Stimulated activated CD4-positive, alpha-beta T cell treated with anti-CD3 and anti-CD28 coated beads, Interleukin-15, amount 100 ng/mL, for 1 hour (primary cell): ENCODE data around the gene LACTB.

Source experiments
- DNase-seq, 2 donors: peaks; one replicate each; pipeline ENCODE4 v3.0.0-alpha.2; 2020; ENCODE audit warnings: low read depth in 1 of 2, low spot score in 1 of 2

LACTB gene

DNA sequence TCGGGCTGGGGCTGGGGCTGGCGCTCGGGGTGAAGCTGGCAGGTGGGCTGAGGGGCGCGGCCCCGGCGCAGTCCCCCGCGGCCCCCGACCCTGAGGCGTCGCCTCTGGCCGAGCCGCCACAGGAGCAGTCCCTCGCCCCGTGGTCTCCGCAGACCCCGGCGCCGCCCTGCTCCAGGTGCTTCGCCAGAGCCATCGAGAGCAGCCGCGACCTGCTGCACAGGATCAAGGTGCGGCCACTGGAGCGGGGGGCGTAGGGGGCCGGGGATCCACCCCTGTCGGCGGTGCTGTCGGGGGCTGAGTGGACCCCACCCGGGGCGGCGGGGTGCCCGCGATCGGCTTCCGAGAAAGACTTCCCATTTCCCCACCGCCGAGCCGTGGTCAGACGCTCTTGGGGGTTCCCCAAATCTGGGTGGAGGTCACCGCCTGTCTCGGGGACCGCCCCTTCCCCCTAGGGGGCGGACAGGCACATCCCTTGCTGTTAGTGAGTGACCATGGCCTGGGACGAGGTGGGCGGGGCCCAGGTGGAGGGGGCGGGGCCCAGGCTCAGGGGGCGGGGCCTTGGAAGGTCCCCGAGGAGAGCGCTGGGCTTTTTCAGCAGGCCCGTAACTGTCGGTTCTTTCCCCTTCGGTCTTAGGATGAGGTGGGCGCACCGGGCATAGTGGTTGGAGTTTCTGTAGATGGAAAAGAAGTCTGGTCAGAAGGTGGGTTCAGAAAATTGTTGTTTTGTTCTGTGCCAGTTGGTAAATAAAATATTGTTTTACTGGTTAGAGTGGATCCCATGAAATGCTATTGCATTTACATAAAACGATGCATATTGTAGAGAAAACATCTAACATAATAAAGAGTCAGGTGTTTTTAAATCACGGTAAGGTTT lies 578 bp downstream of the LACTB start:
- DNase-seq: peak; percentile 24 to 54

GRCh38 chr15:63124506-63124905 lies 2.8 kb downstream of the LACTB start:
- DNase-seq: no peak

DNA sequence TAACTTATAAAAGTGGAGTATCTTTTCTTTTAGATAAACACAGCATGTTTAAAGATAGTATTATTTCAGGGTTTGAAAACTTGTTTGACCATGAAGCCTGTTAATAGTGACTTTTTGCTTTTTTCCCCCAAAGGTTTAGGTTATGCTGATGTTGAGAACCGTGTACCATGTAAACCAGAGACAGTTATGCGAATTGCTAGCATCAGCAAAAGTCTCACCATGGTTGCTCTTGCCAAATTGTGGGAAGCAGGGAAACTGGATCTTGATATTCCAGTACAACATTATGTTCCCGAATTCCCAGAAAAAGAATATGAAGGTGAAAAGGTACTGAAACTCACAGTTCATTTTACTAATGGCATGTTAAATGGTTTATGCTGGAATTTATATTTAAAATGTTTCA lies 5.1 kb downstream of the LACTB start:
- DNase-seq: no peak

- DNase-seq: no peak
Observed at GRCh38 chr15:63133786-63134185, 12.1 kb downstream of the LACTB start.

DNA sequence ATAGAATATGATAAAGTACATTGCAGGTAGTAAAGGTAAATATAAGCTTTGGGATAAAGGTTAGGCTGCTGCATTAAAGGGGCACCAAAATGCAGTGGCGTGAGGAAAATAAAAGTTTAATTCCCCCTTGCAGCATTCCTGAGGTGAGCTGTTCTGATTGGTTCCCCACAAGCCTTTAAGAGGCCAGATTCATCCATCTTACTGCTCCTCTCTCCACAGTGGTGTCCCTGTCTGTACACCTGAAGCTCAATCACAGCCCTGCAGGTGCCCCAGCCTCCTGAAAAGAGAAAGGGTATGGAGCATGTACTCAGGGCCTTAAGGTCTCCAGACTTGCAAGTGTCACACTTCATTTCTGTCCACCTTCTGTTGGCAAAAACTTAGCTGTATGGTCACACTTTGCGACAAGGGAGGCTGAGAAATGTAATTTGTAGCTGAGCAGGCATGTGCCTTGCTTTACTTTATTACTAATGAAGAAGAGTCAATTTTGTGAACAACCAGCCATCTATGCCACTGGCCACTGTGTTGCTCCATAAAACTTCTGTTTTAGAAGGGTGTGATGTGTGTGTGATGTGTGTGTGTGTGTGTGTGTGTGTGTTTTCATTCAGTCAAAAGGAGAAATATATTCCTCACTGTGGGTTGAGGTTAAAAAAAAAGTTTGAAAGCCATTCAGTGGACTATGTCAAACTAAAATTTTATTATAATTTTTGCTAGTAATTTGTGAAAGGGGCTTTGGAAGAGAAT lies 12.8 kb downstream of the LACTB start:
- DNase-seq: no peak

DNA sequence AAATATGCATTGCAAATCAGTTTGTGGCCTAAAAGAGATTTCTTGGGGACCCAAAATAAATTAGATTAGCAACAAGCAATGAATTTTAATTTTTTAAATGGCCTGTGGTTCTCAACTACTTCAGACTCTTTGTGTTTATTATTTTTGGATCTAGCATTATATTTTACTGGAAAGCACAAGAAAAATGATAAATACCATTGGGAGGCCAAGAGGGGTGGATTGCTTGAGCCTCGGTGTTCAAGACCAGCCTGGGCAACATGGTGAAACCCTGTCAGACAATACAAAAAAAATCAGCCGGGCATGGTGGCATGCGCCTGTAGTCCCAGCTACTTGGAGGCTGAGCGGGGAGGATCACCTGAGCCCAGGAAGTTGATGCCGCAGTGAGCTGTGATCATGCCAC lies 13.6 kb downstream of the LACTB start:
- no peak for DNase-seq

DNA sequence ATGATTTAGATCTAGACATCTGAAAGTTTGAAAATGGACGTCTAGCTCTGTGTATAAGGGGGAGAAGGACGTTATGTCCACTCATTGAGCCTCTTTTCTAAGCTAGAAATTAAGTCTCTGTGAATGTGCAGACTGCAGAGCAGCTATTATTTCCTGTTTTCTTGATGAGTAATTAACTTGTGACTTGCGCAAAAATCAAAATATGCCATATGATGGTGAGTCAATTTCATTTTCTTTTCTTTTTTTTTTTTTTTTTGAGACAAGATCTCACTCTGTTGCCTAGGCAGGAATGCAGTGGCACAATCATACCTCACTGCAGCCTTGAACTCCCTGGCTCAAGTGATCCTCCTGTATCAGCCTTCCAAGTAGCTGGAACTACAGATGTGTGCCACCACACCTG lies 14.1 kb downstream of the LACTB start:
- DNase-seq: no peak

- DNase-seq: no peak
Observed at GRCh38 chr15:63136742-63137141, 15.1 kb downstream of the LACTB start.

DNA sequence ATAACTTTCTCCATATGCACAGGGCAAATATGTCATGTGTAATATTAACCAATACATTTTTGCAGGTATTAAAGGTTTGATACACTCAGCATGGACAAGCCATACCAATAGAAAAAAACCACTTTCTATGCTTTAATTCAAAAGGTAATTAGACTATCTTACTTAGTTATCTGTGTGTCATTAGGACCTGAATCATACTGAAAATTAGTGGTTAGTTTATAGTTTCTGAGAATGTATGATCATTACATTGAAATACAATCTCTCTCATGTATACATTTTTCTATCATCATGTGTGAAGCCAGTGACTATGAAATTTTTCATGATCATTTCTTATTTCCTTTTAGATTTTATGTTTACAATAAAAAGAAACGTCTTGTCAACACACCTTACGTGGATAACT lies 19.3 kb downstream of the LACTB start:
- no peak for DNase-seq

- DNase-seq: no peak
Observed at GRCh38 chr15:63145426-63145825, 23.8 kb downstream of the LACTB start.

DNA sequence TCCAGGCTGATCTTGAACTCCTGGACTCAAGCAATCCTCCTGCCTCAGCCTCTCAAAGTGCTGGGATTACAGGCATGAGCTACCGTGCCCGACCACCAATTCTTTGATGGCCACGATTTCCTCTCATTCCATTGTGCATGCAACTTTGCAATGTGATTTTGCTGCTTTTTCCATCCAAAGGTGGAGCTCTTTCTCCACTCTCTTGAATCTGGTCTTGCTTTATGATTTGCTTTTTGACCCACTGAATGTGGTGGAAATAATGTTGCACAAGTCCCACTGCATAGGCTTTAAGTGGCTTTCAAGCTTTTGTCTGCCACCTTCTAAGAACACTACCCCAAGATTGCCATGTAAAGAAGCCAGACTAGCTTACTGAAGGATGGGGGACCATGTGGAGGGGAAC lies 25.0 kb downstream of the LACTB start:
- no peak for DNase-seq

- no peak for DNase-seq
Observed at GRCh38 chr15:63151665-63152064, 30.0 kb downstream of the LACTB start.

GRCh38 chr15:63155486-63155885 lies 33.8 kb downstream of the LACTB start:
- no peak for DNase-seq

- DNase-seq: no peak
Observed at GRCh38 chr15:63156086-63156710, 34.5 kb downstream of the LACTB start.

DNA sequence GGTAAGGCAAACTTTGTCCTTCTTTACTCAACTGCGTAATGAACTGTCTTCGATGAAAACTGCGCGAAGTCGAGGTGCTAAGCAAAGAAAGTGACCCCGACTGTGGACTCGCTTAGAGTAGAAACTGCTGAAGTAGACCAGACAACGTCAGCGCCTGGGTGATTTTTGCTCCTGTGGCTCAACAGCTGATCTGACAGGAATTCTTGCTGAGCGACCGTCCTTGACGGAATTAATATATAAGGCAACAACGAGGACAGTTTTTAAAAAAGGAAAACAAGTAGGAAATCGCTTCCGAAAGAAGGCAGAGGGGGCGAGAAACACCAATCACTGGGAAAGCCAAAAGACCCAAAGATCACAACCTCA lies 35.1 kb downstream of the LACTB start:
- DNase-seq: no peak

DNA sequence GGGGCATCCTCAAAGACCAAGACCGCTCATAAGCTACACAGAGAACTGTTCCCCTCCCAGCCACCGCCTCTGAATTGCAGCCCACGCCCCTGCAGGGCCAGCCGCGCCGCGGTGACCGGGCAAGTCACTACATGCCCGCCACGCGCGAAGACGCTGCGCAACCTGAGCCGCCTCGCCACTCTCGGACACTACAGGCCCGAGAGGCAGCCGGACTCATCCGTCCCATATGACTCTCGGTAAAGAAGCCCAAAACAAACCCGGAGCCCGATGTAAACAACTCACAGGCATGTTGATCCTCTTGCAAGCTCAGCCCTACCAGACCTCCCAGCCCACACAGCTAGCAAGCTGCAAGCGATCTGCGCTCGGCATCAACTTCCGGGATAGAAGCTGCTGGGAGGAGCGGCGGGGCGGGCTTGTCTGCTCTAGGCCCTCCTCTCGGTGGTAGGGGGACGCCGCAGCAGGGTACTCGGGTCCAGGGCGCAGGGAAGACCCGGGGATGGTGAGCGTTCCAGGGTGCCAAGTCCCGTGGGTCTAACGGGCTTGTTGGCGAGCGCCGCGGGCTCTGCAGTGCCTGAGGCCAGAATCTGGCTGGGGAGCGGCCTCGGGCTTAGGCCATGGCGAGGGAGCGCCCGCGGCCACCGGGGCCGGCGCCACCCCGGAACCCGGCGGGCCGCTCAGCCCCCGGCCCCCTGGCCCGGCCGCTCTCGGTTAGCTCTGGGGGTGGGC lies 35.6 kb downstream of the LACTB start, which contains the start of gene RPS27L:
Gene RPS27L (minus strand): TSS at position 360 of the 726 bp plus-strand sequence. CDS start 72 bp downstream, at position 288.
- peak; percentile 66 to 78 for DNase-seq

- DNase-seq: no peak
Observed at GRCh38 chr15:63157891-63158431, 36.3 kb downstream of the LACTB start.

- no peak for DNase-seq
Observed at GRCh38 chr15:63160638-63161037, 39.0 kb downstream of the LACTB start.

- no peak for DNase-seq
Observed at GRCh38 chr15:63163217-63163616, 41.6 kb downstream of the LACTB start.

DNA sequence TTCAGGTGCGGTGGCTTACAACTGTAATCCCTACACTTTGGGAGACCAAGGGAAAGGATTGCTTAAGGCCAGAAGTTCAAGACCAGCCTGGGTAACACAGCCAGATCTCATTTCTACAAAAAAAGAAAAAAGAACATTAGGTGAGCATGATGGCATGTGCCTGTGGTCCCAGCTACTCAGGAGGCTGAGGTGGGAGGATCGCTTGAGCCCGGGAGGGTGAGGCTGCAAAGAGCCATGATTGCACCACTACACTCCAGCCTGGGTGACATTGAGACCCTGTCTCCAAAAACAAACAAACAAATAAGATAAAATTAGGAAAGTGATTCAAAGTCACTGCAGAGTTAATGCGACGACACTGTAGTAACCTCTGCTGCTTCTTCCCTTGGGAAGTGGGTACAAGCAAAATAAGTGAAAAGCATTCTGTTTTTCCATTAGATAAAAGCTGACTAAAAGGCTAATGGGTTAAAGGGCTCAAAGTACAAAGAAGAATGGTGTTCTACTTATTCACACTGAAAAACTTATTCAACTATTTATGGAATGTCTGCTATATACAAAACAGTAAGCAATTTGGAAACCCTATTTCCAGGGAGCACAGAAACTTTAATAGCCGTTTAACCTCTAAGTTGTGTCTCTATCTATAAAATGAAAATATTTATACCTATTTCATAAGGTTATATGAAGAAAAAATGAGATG lies 43.7 kb downstream of the LACTB start:
- no peak for DNase-seq
